Neural progenitor cell (in vitro differentiated cells): ENCODE data around the gene CD70.

Experiments
- CTCF ChIP-seq: fragments of 200-600 bp; sonication (generic); IDR thresholded peaks from 2 replicates; pipeline ENCODE4 v1.5.1; 2017; ENCODE audit warnings: antibody characterized with exemption, mild to moderate bottlenecking
- EZH2 ChIP-seq: fragments of 200-600 bp; sonication (generic); IDR thresholded peaks from 2 replicates; pipeline ENCODE4 v1.6.1; 2017; ENCODE audit warnings: antibody characterized with exemption, mild to moderate bottlenecking, moderate library complexity
- EZH2phosphoT487 ChIP-seq: fragments of 200-600 bp; sonication (generic); IDR thresholded peaks from 2 replicates; pipeline ENCODE4 v1.6.1; 2017; ENCODE audit warnings: antibody characterized with exemption

- TF ChIP-seq CTCF (no peak), EZH2phosphoT487 (no peak), EZH2 (no peak)
Measured at GRCh38 chr19:6556043-6556449, 34.9 kb downstream of the CD70 start.
